HG02588 (cell line): ENCODE measurements around the gene PPP6R2.

Source experiments
- ATAC-seq: cut with Tn5 transposase; IDR thresholded peaks from one replicate; pipeline ENCODE4 v1.9.1; 2021; ENCODE audit warnings: mild to moderate bottlenecking, moderate library complexity; ENCODE audit not compliant: unreplicated experiment

Gene PPP6R2

DNA sequence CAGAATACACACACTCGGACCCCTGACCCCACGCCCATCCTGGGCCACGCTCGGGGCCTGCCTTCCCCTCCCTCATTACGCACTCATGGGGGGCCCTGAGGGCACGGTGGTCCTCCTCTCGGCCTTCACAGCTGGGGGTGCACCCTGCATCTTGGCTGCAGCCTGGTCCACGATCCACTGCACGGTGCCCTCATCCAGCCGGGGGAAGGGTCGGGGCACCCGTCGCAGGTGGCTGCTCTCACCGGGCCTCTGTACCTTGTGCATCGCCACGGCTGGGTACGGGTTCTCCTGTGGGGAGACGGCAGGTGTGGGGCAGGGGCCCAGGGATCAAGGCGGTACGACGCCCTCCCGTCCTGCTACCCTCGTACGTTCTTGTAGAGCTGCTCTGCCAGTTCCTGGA, 121.3 kb downstream of the PPP6R2 start:
- no peak for ATAC-seq

DNA sequence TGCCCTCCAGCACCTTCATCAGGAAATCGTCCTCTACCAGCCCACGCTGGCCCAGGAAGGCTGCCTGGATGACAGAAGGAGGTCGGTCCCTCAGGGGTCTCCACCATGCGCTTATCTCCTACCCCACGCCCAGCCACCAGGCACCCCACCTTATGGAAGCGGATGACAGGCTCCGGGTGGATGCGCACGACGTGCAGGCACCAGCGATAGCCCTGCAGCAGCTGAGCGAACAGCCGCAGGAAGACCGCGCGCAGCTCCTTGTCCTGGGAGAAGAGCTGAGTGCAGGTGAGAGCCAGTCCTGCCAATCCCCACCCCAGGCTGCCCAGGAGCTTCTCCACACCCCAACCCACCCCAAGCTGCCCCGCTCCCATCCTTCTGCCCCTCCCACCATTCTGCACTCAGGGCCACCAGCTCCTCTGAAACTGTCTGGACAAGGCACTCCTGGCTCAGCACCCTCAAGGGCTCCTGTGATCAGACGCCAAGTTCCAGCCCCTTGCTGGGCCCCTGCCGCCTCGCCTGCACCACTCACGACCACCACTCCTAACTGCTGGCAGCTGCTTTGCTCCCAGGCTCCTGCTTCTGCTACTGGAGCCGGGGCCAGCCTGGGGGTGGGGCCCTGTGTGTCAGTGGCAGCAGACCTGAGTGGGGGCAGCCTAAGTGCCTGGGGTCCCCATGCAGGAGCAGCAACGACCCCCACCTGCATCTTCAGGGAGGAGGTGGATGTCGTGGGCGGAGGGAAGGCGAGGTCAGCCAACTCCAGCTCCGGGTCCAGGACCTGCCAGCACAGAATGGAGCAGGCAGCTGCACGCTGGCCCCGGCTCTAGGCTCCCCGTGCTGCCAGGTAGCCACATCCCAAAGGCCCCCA, 122.2 kb downstream of the PPP6R2 start:
- ATAC-seq: no peak

DNA sequence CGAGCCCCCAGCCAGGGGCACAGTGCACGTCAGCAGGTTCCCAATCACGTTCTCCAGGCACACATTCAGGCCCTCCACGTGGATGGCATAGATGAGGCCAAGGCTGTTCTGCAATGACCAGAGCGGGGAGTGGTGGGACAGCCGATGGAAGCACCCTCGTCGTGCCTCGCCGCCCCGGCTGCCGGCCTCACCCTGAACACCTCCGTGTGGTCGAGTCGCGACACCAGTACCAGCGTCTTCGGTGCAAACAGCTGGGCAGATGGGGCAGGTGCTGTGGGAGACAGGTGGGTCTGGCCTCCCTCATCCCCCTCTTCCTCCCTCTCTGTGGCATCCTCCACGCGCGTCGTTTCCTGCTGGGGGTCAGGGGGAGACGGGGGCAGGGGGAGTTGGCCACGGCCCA, 124.2 kb downstream of the PPP6R2 start:
- ATAC-seq: no peak

DNA sequence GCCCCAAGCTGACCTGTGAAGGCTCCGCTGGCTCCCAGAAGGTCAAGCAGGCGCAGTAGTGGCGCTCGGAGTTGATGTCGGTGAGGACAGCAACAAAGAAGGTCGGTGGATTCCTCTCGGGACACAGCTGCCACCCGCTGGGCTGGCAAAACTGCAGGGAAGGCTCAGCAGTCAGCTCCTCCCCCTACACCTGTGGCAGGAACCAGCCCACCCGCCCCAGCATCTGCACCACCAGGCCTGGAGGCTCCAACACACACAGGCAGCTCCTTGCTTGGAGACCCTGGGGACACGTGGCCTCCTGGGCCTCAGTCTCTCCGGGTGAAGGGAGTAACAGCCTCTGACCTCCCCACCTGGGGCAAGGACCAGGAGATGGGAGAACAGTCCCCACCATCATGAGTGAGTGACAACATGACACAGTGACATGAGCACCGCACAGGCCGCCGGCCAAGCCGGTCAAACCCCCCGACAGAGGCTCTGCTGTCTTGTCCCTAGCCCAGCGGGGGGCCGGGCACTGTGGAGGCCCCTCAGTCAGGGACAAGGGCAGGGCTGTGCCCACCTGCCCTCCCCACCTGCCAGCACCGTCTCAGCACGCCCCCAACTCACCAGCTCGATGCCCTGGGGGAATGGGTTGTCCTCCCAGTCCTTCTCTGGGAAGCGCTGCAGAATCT, 124.8 kb downstream of the PPP6R2 start:
- ATAC-seq: no peak

DNA sequence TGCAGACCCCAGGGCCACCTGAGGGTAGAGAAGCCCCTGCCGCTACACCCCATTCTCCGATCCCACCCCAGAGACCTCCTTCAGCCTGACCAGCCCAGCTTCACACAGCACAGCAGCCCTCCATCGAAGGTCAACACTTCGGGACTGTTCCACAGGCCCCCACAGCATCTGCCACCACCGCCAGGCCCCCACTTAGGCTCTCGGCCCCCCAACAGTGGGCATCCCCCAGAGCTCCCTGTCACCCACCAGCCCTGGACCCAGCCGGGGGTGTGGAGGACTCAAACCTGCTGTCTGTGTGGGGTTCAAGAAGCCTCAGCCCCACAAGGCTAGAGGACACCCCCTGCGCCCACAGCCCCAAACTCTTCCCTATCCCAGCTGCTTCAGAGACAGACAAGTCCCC, 125.5 kb downstream of the PPP6R2 start:
- no peak for ATAC-seq

DNA sequence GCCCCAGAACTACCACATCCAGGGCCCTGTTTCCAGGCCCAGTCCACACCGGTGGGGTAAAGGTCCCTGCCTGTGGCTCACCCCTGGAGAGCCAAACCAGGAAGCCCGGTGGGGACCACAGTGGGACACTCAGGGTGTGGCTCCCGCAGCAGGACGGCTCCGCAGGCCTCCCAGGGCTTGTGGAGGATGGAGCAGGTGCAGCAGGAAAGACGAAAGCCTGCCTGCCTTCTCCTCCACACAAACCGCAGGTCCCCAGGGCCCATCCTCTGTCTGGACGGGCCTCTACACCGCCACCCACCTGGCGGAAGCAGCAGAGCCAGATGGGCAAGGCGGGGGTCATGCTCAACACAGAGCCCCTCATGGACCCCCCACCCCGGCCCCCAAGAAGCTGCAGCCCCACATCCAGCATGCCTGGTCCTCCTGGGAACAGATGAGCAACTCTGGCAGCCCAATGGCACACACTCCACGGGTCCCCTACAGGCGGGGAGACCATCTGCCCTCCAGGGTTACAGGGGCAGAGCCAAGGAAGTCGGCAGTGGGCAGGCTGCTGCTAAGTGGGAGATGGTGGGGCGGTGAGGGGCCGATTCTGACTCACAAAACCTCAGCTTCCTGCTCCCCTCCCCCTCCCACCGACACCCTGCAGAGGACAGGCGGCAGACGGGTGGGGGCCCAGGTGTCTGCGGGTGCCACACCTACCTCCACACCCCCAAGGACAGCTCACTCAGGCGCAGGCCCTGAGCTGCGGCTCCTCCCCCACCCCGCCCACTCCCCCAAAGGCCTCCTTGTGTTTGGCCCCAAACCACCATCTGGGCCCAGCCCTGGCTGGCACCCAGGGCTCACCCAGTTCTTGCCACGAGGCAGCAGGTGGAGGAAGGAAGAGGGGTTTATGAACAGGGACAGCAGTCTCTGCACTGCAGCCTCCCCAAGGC, 126.5 kb downstream of the PPP6R2 start:
- peak; percentile 41 for ATAC-seq

DNA sequence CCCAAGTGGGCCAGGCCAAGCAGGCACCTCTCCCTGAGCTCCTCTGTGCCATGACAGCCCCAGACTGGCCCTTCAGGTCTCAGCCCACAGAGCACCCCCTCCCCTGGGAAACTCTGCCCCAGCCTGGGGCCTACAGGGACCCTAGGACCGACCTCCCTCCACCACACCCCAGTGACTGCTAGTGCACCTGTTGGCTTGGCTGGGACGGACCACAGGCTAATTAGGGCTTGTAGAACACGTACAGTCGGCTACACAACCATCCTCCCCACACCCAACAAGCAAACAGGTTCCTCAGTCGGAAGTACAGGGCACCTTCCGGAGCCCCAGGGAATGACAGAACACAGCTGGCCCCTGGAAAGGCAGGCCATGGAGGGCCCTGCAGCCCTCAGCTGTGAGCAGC, 127.4 kb downstream of the PPP6R2 start:
- ATAC-seq: no peak

DNA sequence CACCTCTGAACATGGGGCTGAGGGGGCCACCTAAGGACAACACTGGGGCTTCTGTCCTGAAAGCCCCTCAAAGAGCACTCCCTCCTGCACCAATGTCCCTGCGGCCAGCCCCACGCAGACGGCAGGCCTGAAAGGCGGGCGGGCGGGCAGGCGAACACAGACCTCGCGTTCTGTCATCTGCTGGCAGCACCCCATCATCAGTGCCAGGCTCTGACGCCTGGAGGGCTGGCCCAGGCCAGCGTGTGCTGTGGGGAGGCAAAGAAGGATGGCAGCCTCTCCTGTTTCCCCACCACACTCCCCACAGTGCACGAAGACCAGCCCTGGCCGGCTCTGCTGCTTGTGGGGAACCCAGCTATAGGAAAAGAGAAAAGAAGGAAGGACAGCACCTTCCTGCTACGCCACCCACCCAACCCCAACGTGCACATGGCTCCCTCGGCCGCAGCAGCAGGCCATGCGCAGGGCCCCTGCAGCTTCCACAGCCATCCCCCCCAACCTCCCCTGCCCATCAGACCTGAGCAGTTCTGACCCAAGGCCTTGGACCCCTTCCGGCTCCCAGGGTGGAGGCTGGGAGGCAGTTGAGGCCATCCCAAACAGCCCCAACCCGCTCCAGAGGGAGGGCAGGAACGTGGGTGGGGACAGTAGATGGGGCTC, 128.2 kb downstream of the PPP6R2 start:
- ATAC-seq: no peak

DNA sequence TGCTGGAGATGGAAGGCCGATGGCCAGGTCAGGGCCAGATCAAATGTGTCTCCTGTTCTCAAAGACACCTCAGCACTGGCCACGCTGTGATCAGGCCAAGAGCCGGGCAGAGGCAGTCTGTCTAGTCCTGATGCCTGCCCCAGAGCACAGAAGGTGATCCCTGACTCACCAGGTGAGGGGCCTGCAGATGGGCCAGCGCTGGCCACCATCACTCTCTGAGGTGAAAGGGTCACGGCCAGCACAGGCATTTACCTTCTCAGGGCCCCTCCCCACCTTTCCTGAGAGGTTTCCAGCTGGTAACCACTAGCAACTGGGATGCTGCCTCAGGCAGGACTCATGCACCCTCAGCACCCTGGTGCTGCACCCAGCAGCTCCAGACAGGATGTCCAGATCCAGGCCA, 128.8 kb downstream of the PPP6R2 start:
- ATAC-seq: no peak

DNA sequence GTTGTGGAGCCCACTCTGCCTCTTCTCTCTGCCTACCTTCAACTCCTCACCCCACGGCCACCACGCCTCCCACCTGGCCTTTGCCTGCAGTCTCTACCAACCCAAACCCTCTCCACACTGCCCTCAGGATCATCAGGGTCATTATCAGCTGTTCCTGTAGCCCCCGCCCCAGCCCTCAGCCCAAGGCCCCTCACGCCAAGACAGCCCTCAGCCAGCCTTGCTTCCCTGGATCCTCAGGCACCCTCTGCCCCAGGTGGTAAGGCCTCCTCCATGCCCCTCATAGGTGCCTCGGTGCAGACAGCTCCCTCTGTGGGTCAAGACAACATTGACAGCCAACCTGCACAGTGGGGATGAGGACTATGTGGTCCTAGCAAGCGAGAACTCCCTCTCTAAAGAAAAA, 130.0 kb downstream of the PPP6R2 start:
- ATAC-seq: no peak

DNA sequence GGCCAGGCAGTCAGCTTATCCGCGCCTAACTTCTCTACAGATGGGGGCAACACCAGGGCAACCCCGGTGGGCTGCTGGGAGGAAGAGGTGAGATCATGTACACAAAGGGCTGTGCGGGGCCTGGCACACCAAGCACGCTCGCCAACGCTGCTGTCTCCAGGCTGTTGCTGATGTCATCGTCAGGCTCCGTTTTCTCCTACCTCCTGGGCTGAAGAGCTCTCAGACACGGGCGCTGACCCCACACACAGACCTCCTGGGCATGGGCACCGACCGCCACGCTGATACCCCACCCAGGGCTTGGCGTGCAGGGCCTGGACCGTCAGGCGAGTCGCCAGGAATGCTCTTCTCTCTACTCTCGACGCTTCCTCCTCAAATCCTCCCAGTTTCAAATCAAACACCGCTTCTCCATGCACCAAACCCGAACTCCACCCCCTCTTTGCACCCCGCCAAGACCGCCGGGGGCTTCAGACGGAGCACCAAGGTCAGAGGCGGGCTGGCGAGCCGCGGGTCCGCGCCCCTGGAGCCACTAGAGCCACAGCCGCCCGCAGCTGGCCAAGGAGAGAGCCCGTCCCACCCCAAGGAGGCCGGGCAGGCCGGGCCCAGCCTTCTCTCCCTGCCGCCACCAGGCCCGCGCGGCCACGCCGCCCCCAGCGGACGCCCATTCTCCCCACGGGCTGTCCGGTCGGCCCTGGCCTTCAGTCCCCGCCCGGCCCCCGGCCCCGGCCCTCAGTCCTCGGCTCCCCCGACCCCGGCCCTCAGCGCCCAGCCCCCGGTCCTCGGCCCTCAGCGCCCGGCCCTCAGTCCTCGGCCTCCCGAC, 130.9 kb downstream of the PPP6R2 start:
- ATAC-seq: no peak

DNA sequence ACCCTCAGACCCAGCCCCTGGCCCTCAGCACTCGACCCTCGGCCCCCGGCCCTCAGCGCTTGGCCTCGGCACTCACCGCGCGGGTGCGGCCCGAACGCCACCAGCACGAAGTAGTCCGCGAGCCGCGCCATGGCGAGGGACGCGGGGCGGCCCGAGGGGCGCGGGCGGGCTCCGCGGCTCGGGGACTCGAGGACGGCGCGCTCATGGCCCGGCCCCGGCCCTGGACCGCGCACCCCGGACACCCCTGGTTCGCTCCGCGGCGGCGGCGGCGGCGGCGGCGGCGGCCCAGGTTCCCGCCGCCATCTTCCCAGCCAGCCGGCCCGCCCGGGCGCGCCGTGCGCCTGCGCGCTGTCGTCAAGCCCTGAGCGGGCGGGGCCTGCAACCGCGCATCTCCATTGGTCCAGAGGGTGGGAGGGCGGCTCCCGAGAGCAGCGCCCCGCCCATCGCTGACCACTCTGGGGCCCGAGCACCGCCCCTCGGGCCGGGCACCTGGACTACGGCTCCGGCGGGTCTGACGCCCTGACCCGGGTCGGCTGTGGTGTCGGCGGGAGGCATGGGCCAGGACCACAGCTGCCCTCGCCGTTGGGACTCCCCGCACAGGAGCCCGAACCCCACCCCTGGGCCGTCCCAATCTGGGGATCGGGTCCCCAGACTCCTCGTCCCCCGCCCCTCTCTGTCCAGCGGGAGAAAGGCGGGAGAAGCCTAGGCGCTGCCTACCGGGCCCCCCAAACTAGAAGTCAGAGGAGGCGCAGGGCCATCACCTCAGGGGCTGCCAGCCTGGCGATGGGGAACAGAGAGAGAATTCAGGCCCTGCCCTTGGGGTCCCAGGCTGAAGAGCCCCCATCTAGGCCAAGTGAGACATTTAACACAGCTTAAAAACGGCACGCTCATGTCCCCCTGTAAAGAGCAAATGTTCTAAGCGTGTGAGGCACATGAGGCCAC, 131.9 kb downstream of the PPP6R2 start, which contains the start of gene SBF1:
TSS of gene SBF1 (minus strand) at position 326 of the 942 bp plus-strand sequence. CDS start at position 131, 195 bp downstream.
- peak; percentile 61 for ATAC-seq

DNA sequence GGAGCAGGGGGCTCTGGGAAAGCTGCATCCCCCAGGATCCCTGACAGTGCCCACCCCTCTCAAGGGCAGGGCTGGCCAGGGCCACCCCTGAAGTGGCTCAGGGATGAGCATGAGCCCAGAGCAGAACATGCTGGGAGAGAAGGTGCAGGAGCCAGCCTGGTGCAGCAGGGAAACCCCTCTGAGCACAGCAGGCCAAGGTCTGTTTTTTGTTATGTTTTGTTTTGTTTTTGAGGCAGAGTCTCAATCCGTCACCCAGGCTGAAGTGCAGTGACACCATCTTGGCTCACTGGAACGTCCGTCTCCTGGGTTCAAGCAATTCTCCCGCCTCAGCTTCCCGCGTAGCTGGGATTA, 132.5 kb downstream of the PPP6R2 start:
- ATAC-seq: no peak

DNA sequence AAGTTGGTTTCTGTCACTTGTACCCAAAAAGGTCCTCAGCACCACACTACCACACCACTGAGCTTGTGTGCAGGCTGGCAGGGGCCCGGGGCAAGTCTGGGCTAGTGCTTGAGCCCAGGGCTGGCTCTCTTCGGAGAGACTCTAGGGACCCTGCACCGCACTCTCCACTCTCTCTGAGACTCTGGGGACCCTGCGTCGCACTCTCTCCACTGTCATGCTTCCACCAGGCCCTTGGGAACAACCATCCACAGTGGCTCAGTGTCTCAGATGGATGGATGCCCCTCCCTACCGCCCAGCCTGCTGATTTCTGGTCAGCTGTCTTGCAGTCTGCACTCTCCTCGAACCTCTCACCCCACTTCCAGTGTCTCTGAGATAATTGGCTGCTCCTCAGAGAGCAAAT, 133.7 kb downstream of the PPP6R2 start:
- no peak for ATAC-seq

DNA sequence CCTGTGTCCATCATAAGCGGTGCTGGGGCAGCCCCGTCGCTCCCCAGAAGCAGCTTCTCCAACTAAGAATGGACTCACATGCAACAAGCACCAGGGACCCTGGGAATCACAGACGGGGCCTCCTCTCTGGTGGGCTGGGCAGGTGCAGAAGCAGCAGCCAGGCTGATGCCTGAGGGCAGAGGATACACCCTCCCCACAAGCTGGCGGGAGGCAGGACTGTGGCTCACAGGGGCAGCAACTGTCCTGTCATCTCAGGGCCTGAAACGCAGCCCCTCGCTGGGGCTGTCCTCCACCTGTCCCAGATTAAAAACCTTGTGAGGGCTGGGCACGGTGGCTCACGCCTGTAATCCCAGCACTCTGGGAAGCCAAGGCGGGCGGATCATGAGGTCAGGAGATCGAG, 134.8 kb downstream of the PPP6R2 start:
- no peak for ATAC-seq

DNA sequence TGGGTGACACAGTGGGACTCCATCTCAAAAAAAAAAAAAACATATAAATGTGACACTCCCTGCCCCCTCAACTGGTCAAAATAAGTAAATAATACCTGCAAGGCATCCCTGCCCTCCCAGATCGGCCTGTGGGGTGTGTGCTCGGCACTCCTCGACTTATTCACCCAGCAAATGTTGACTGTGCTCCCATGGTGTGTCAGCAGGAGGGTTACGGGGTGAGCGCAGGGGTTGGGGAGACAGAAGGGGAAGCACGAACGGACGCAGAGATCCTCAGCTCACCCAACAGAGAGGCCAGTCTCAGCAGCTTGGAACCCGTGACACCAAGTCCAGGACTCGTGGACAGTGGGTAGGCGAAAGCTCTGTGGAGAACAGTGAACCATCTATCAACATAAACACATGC, 136.6 kb downstream of the PPP6R2 start:
- ATAC-seq: no peak

DNA sequence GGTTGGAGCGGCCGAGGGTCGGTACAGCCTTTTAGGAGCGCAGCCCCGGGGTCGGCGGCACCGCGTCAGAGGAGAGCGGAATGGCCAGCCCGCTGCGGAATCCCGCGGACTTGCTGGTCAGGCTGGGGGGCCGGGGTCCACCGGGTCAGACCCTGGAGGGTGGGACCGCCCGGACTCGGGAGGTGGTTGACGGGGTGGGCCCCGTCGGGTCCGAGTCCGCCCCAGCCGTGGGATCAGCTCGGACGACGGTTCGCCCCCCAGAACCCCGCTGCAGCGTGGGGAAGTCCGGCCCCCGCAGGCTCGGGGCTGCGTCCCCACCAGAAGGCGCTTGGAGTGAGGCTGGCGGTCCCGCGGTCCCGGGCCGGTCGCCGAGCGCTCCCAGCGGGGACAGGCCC, 137.9 kb downstream of the PPP6R2 start:
- ATAC-seq: no peak

DNA sequence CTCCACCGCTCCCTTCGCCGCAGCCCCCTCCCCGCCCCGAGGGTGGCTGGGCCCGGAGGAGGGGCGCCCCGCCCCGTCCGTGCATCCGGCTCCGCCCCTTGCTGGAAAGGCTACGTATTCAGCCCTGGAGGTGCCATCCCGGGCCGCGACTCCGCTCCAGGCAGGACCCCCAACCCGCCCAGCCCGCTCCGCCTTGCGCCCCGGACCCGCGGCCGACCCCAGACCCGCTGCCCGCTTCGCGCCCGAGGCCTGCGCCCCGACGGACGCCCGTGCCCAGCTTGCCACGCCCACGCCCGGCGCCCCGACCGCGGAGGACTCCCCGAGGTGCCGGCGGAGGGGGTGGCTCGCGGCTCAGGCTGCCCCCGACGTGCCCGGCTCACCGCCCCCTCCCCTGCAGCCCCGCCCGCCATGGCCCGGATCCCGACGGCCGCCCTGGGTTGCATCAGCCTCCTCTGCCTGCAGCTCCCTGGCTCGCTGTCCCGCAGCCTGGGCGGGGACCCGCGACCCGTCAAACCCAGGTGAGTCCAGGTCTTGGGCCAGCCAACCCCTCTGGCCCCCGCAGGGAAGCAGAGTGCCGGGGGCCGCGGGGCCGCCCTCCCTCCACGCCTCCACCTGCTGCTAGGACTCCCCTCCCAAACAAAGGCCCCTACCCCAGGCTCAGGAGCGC, 138.4 kb downstream of the PPP6R2 start, which contains the start of gene ADM2:
TSS of gene ADM2 (plus strand) at position 104 of the 667 bp plus-strand sequence. CDS start at position 409, 305 bp downstream.
- ATAC-seq: no peak
